Measurements from ENCODE around the gene NECTIN2. TPM values are rescaled to one million over a fixed set of nuclear protein-coding genes. Genes with fewer than 3 reads are reported as not detected.
A peak's percentile ranks its signal among the peaks of the same experiment; 100 is the strongest.
"Not testable (repeated sequence)": the region's sequence is repeated elsewhere in the genome, so short reads cannot be mapped to it uniquely, and the experiment has no call there.

Gene NECTIN2
- total RNA-seq, 1 experiment from 2014 or later, result 176 TPM

- Mint-ChIP-seq H3K4me1 (peaks cover 29 to 39% of the 10 kb centered on the region in 2 experiments), H3K27ac (peak overlapping the region in 2 of 3 experiments; percentile 34 to 57; a peak in 3 of 7 replicates), H3K4me3 (peak overlapping the region in 1 of 2 experiments; percentile 64; a peak in 3 of 5 replicates), H3K36me3 (ENCODE audit: insufficient read depth in 1 of 3, low read depth in 3 of 3) (peaks cover 10 to 14% (median 14%) of the 10 kb centered on the region in 3 experiments; a peak in 6 of 7 replicates), H3K9me3 (no peaks in the 10 kb centered on the region; a peak in 1 of 5 replicates), H3K27me3 (ENCODE audit: low read depth) (no peaks in the 10 kb centered on the region; the same call in 1 of the 2 replicates)
- no peak overlapping the region for H3K27ac ChIP-seq (ENCODE audit: insufficient read length, low read depth, low read length)
- no peak overlapping the region for H3K9ac ChIP-seq (ENCODE audit: extremely low read depth, insufficient read length, low read length)
- H3K4me2 ChIP-seq (ENCODE audit: insufficient read depth, insufficient read length, low read length), result no peak overlapping the region
- no peak overlapping the region for H4K5ac ChIP-seq (ENCODE audit: insufficient read length, low read depth, low read length)
- no peak overlapping the region for H4K8ac ChIP-seq (replicated peaks; ENCODE audit: insufficient read length, low read depth, low read length)
- H4K91ac ChIP-seq (ENCODE audit: insufficient read length, low read depth, low read length), result no peak overlapping the region
- no peak overlapping the region for H2BK15ac ChIP-seq (ENCODE audit: low read depth, low read length)
- H3K79me1 ChIP-seq (ENCODE audit: insufficient read depth, low read depth, low read length, poor library complexity, severe bottlenecking), result no peaks in the 10 kb centered on the region
- no peak overlapping the region for H3K14ac ChIP-seq (ENCODE audit: insufficient read depth, low read length)
- no peak overlapping the region for H2AFZ ChIP-seq (ENCODE audit: low read length)
- no peaks in the 10 kb centered on the region for H3K23me2 ChIP-seq (ENCODE audit: insufficient read length, low read depth, low read length, poor library complexity, severe bottlenecking)
- H2AK5ac ChIP-seq (ENCODE audit: insufficient read length, low read length), result no peak overlapping the region
- no peaks in the 10 kb centered on the region for H3K9me3 ChIP-seq (ENCODE audit: control insufficient read depth, low read depth, low read length)
- H3K27me3 ChIP-seq (ENCODE audit: insufficient read depth, low read length), result no peaks in the 10 kb centered on the region
- DNase-seq, result no peak
- no peak overlapping the region for H2BK5ac ChIP-seq (ENCODE audit: insufficient read length, low read length)
- no peaks in the 10 kb centered on the region for H4K20me1 ChIP-seq (ENCODE audit: control insufficient read depth, insufficient read depth, insufficient read length)
- H2BK120ac ChIP-seq (ENCODE audit: low read depth, low read length, poor library complexity, severe bottlenecking), result no peak overlapping the region
- peaks cover 2% of the 10 kb centered on the region; the same call in 1 of the 2 replicates for H3K4me1 ChIP-seq (ENCODE audit: insufficient read depth, low read length)
- H3K18ac ChIP-seq (ENCODE audit: insufficient read length, low read depth, low read length), result no peak overlapping the region
- no CpG with 5 or more reads among the region's 6 CpGs for WGBS (ENCODE audit: extremely low coverage, insufficient read length, low lambda C conversion rate)
- H2BK20ac ChIP-seq (ENCODE audit: low read depth, low read length, poor library complexity, severe bottlenecking), result no peak overlapping the region
- no peak for TF ChIP-seq CTCF (conservative IDR thresholded peaks at IDR 0.05)
- H3K79me2 ChIP-seq (ENCODE audit: insufficient read depth, low read length), result no peaks in the 10 kb centered on the region
- no peak overlapping the region for H3K56ac ChIP-seq (ENCODE audit: insufficient read length, low read depth, low read length)
- H3T11ph ChIP-seq (ENCODE audit: low read length), result no peak overlapping the region
- H2BK12ac ChIP-seq (ENCODE audit: insufficient read length, low read depth, low read length), result no peak overlapping the region
- no peak overlapping the region for H3K23ac ChIP-seq (ENCODE audit: insufficient read length, low read depth, low read length)
- H3K4ac ChIP-seq (ENCODE audit: low read depth, low read length), result no peak overlapping the region
These were observed 66.8 kb downstream of the NECTIN2 start for GRCh38 chr19:44912854-44913253.

- peaks cover 29 to 34% of the 10 kb centered on the region in 2 experiments for H3K4me1 Mint-ChIP-seq
- Histone ChIP-seq H3K9ac (ENCODE audit: extremely low read depth, insufficient read length, low read length) (peak overlapping the region; percentile 21), H3K4me2 (ENCODE audit: insufficient read depth, insufficient read length, low read length) (peak overlapping the region; percentile 75), H3K14ac (ENCODE audit: insufficient read depth, low read length) (peak overlapping the region; percentile 41)
- not testable (repeated sequence) for H4K20me1 ChIP-seq (ENCODE audit: control insufficient read depth, insufficient read depth, insufficient read length); H3K9me3 ChIP-seq (ENCODE audit: control insufficient read depth, low read depth, low read length); H3K4ac ChIP-seq (ENCODE audit: low read depth, low read length); H3K79me2 ChIP-seq (ENCODE audit: insufficient read depth, low read length); H4K91ac ChIP-seq (ENCODE audit: insufficient read length, low read depth, low read length); H4K5ac ChIP-seq (ENCODE audit: insufficient read length, low read depth, low read length); H2AFZ ChIP-seq (ENCODE audit: low read length); H3K27me3 ChIP-seq (ENCODE audit: insufficient read depth, low read length); H3K27me3 Mint-ChIP-seq (ENCODE audit: low read depth); H3K56ac ChIP-seq (ENCODE audit: insufficient read length, low read depth, low read length); H4K8ac ChIP-seq (replicated peaks; ENCODE audit: insufficient read length, low read depth, low read length); H3K23me2 ChIP-seq (ENCODE audit: insufficient read length, low read depth, low read length, poor library complexity, severe bottlenecking); H2BK12ac ChIP-seq (ENCODE audit: insufficient read length, low read depth, low read length); H3K36me3 Mint-ChIP-seq (ENCODE audit: insufficient read depth in 1 of 3, low read depth in 3 of 3); H2BK120ac ChIP-seq (ENCODE audit: low read depth, low read length, poor library complexity, severe bottlenecking); H3K18ac ChIP-seq (ENCODE audit: insufficient read length, low read depth, low read length); H3T11ph ChIP-seq (ENCODE audit: low read length); H2BK20ac ChIP-seq (ENCODE audit: low read depth, low read length, poor library complexity, severe bottlenecking); H2BK15ac ChIP-seq (ENCODE audit: low read depth, low read length); H3K79me1 ChIP-seq (ENCODE audit: insufficient read depth, low read depth, low read length, poor library complexity, severe bottlenecking); H2AK5ac ChIP-seq (ENCODE audit: insufficient read length, low read length); H3K23ac ChIP-seq (ENCODE audit: insufficient read length, low read depth, low read length); H2BK5ac ChIP-seq (ENCODE audit: insufficient read length, low read length); H3K4me1 ChIP-seq (ENCODE audit: insufficient read depth, low read length); H3K27ac ChIP-seq (ENCODE audit: insufficient read length, low read depth, low read length); H3K9me3 Mint-ChIP-seq; DNase-seq
- peak overlapping the region; percentile 93 to 100 (median 99) for H3K27ac Mint-ChIP-seq
- peak overlapping the region; percentile 94 to 98 for H3K4me3 Mint-ChIP-seq
- WGBS (ENCODE audit: extremely low coverage, insufficient read length, low lambda C conversion rate), result no CpG with 5 or more reads among the region's 23 CpGs
These were observed 67.7 kb downstream of the NECTIN2 start for GRCh38 chr19:44913512-44914432.

All from H9 (cell line).